ENCODE data around the gene ISG20.

ISG20 gene

GRCh38 chr15:88653200-88654064 is 14.6 kb downstream of the ISG20 start:
- no peak for DNase-seq (ENCODE audit: low read depth, low spot score)

- DNase-seq (ENCODE audit: low read depth, low spot score), result no peak
Measured at GRCh38 chr15:88654430-88655102, 15.8 kb downstream of the ISG20 start.

GRCh38 chr15:88655103-88655553 is 16.3 kb downstream of the ISG20 start:
- no peak for DNase-seq (ENCODE audit: low read depth, low spot score)

GRCh38 chr15:88655800-88656488 is 17.1 kb downstream of the ISG20 start:
- no peak for DNase-seq (ENCODE audit: low read depth, low spot score)

- no peak for DNase-seq (ENCODE audit: low read depth, low spot score)
Measured at GRCh38 chr15:88656760-88657221, 18.0 kb downstream of the ISG20 start.

GRCh38 chr15:88657326-88658069 is 18.7 kb downstream of the ISG20 start:
- no peak for DNase-seq (ENCODE audit: low read depth, low spot score)

GRCh38 chr15:88658070-88658965 is 19.5 kb downstream of the ISG20 start:
- DNase-seq (ENCODE audit: low read depth, low spot score), result no peak

GRCh38 chr15:88658972-88659931 is 20.4 kb downstream of the ISG20 start:
- no peak for DNase-seq (ENCODE audit: low read depth, low spot score)

- DNase-seq (ENCODE audit: low read depth, low spot score), result no peak
Measured at GRCh38 chr15:88661041-88661700, 22.4 kb downstream of the ISG20 start.

- no peak for DNase-seq (ENCODE audit: low read depth, low spot score)
Measured at GRCh38 chr15:88661761-88662556, 23.1 kb downstream of the ISG20 start.

GRCh38 chr15:88663141-88663621 is 24.4 kb downstream of the ISG20 start:
- no peak for DNase-seq (ENCODE audit: low read depth, low spot score)

- no peak for DNase-seq (ENCODE audit: low read depth, low spot score)
Measured at GRCh38 chr15:88664151-88664778, 25.4 kb downstream of the ISG20 start.

- DNase-seq (ENCODE audit: low read depth, low spot score), result no peak
Measured at GRCh38 chr15:88674661-88675060, 35.8 kb downstream of the ISG20 start.

GRCh38 chr15:88678755-88679154 is 39.9 kb downstream of the ISG20 start:
- DNase-seq (ENCODE audit: low read depth, low spot score), result no peak

GRCh38 chr15:88680241-88681001 is 41.6 kb downstream of the ISG20 start:
- DNase-seq (ENCODE audit: low read depth, low spot score), result no peak

- no peak for DNase-seq (ENCODE audit: low read depth, low spot score)
Measured at GRCh38 chr15:88681610-88682221, 42.9 kb downstream of the ISG20 start.

Measured in iPS DF 19.7 (cell line).